Measurements from ENCODE around the gene ASRGL1.

- TF ChIP-seq, protein P1, sequence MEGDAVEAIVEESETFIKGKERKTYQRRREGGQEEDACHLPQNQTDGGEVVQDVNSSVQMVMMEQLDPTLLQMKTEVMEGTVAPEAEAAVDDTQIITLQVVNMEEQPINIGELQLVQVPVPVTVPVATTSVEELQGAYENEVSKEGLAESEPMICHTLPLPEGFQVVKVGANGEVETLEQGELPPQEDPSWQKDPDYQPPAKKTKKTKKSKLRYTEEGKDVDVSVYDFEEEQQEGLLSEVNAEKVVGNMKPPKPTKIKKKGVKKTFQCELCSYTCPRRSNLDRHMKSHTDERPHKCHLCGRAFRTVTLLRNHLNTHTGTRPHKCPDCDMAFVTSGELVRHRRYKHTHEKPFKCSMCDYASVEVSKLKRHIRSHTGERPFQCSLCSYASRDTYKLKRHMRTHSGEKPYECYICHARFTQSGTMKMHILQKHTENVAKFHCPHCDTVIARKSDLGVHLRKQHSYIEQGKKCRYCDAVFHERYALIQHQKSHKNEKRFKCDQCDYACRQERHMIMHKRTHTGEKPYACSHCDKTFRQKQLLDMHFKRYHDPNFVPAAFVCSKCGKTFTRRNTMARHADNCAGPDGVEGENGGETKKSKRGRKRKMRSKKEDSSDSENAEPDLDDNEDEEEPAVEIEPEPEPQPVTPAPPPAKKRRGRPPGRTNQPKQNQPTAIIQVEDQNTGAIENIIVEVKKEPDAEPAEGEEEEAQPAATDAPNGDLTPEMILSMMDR (IDR thresholded peaks at IDR 0.05) = no peak
- TF ChIP-seq TEAD4 (CRISPR knock-in tag; IDR thresholded peaks at IDR 0.05) (no peak), USF1 (CRISPR knock-in tag; IDR thresholded peaks at IDR 0.05) (no peak), NR3C1 (CRISPR knock-in tag; conservative IDR thresholded peaks at IDR 0.05; ENCODE audit: low read depth) (no peak), ATF6 (CRISPR knock-in tag; IDR thresholded peaks at IDR 0.05) (no peak), ZBTB43 (CRISPR knock-in tag; IDR thresholded peaks at IDR 0.05) (no peak), PRDM15 (CRISPR knock-in tag; IDR thresholded peaks at IDR 0.05) (no peak)
- TF ChIP-seq, protein P2, sequence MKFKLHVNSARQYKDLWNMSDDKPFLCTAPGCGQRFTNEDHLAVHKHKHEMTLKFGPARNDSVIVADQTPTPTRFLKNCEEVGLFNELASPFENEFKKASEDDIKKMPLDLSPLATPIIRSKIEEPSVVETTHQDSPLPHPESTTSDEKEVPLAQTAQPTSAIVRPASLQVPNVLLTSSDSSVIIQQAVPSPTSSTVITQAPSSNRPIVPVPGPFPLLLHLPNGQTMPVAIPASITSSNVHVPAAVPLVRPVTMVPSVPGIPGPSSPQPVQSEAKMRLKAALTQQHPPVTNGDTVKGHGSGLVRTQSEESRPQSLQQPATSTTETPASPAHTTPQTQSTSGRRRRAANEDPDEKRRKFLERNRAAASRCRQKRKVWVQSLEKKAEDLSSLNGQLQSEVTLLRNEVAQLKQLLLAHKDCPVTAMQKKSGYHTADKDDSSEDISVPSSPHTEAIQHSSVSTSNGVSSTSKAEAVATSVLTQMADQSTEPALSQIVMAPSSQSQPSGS (CRISPR knock-in tag; IDR thresholded peaks at IDR 0.05; ENCODE audit: borderline replicate concordance, low read depth) = no peak
Observed at GRCh38 chr11:62420882-62421281, 83.6 kb downstream of the ASRGL1 start.

All from WTC11 (cell line).